NCI-H2227 (cell line): ENCODE data around the gene OSBPL3.
"Not testable (repeated sequence)": the region's sequence is repeated elsewhere in the genome, so short reads cannot be mapped to it uniquely, and the experiment has no call there.

ENCODE experiments used
- DNase-seq: peaks from one replicate; lab custom pipeline; 2025; ENCODE audit not compliant: unreplicated experiment; lab: John Stamatoyannopoulos, UW

The OSBPL3 gene

GRCh38 chr7:24979863-24980533 is at the start of gene OSBPL3:
OSBPL3 (minus strand) TSS chr7:24980178; CDS start chr7:24892472, 87,706 bp downstream.
- DNase-seq, result peak; percentile 91

GRCh38 chr7:25029075-25029474 is 49.1 kb upstream of the OSBPL3 start:
- DNase-seq, result no peak

- no peak for DNase-seq
Observed at GRCh38 chr7:25028370-25029021, 48.5 kb upstream of the OSBPL3 start.

GRCh38 chr7:25026156-25026555 is 46.2 kb upstream of the OSBPL3 start:
- no peak for DNase-seq

GRCh38 chr7:25025218-25025671 is 45.3 kb upstream of the OSBPL3 start:
- DNase-seq, result no peak

GRCh38 chr7:25024066-25024465 is 44.1 kb upstream of the OSBPL3 start:
- DNase-seq, result no peak

- DNase-seq, result not testable (repeated sequence)
Observed at GRCh38 chr7:25017671-25018070, 37.7 kb upstream of the OSBPL3 start.

- DNase-seq, result no peak
Observed at GRCh38 chr7:25014756-25015155, 34.8 kb upstream of the OSBPL3 start.

GRCh38 chr7:25012710-25013109 is 32.7 kb upstream of the OSBPL3 start:
- DNase-seq, result not testable (repeated sequence)

- no peak for DNase-seq
Observed at GRCh38 chr7:25012254-25012653, 32.3 kb upstream of the OSBPL3 start.

GRCh38 chr7:25009257-25009656 is 29.3 kb upstream of the OSBPL3 start:
- DNase-seq, result no peak

GRCh38 chr7:25007668-25008067 is 27.7 kb upstream of the OSBPL3 start:
- no peak for DNase-seq

- no peak for DNase-seq
Observed at GRCh38 chr7:25006276-25006675, 26.3 kb upstream of the OSBPL3 start.

GRCh38 chr7:25005658-25006057 is 25.7 kb upstream of the OSBPL3 start:
- DNase-seq, result no peak

GRCh38 chr7:25002786-25003185 is 22.8 kb upstream of the OSBPL3 start:
- no peak for DNase-seq

- DNase-seq, result no peak
Observed at GRCh38 chr7:24995466-24995865, 15.5 kb upstream of the OSBPL3 start.

GRCh38 chr7:24992314-24992713 is 12.3 kb upstream of the OSBPL3 start:
- no peak for DNase-seq

- no peak for DNase-seq
Observed at GRCh38 chr7:24991353-24991752, 11.4 kb upstream of the OSBPL3 start.

- no peak for DNase-seq
Observed at GRCh38 chr7:24987331-24987842, 7.4 kb upstream of the OSBPL3 start.

- no peak for DNase-seq
Observed at GRCh38 chr7:24982917-24983316, 2.9 kb upstream of the OSBPL3 start.

GRCh38 chr7:24981171-24981951 is 1.4 kb upstream of the OSBPL3 start:
- DNase-seq, result peak; percentile 31
